SK-N-SH treated with all-trans-retinoic acid at 6 μM for 48 hours (cell line): Measurements from ENCODE around the gene CST9L.

Experiments
- ATAC-seq: fragments of 200-7000 bp; cut with Tn5 transposase; 3 replicates; pipeline ENCODE4 v1.9.1; 2020; ENCODE audit warnings: mild to moderate bottlenecking, moderate library complexity
- ARNTL ChIP-seq: fragments of 450-650 bp; formaldehyde crosslinking; IDR thresholded peaks from 2 replicates; pipeline ENCODE4 v1.5.0; 2020; ENCODE audit warnings: low read depth, mild to moderate bottlenecking, moderate library complexity, borderline replicate concordance
- BACH2 ChIP-seq: fragments of 250-450 bp; sonication (Bioruptor Pico); IDR thresholded peaks from 2 replicates; pipeline ENCODE4 v1.9.0; 2021; ENCODE audit warnings: mild to moderate bottlenecking, borderline replicate concordance
- CSDC2 ChIP-seq: fragments of 250-450 bp; sonication (Bioruptor Pico); IDR thresholded peaks from 2 replicates; pipeline ENCODE4 v1.5.0; 2020; ENCODE audit warnings: mild to moderate bottlenecking, moderate library complexity
- ESRRG ChIP-seq: fragments of 250-450 bp; sonication (Bioruptor Pico); IDR thresholded peaks from 2 replicates; pipeline ENCODE4 v1.6.1; 2021; ENCODE audit warnings: mild to moderate bottlenecking
- GLIS3 ChIP-seq: fragments of 250-450 bp; sonication (Bioruptor Pico); IDR thresholded peaks from 2 replicates; pipeline ENCODE4 v1.5.0; 2020; ENCODE audit warnings: mild to moderate bottlenecking, moderate library complexity
- OSR1 ChIP-seq: fragments of 250-450 bp; sonication (Bioruptor Pico); IDR thresholded peaks from 2 replicates; pipeline ENCODE4 v1.8.0; 2022; ENCODE audit warnings: moderate library complexity, mild to moderate bottlenecking, inconsistent platforms
- PPARA ChIP-seq: fragments of 250-450 bp; sonication (Bioruptor Pico); IDR thresholded peaks from 2 replicates; pipeline ENCODE4 v1.5.0; 2020; ENCODE audit warnings: mild to moderate bottlenecking, borderline replicate concordance
- RARB ChIP-seq: fragments of 250-450 bp; sonication (Bioruptor Pico); IDR thresholded peaks from 2 replicates; pipeline ENCODE4 v1.8.0; 2021; ENCODE audit warnings: mild to moderate bottlenecking, moderate library complexity
- SNAI2 ChIP-seq: fragments of 250-450 bp; sonication (Bioruptor Pico); IDR thresholded peaks from 2 replicates; pipeline ENCODE4 v1.5.0; 2020; ENCODE audit warnings: mild to moderate bottlenecking, moderate library complexity
- TCF4 ChIP-seq: fragments of 250-450 bp; sonication (Bioruptor Pico); IDR thresholded peaks from 2 replicates; pipeline ENCODE4 v1.8.0; 2021; ENCODE audit warnings: mild to moderate bottlenecking, moderate library complexity, borderline replicate concordance
- TOX ChIP-seq: fragments of 250-450 bp; sonication (Bioruptor Pico); IDR thresholded peaks from 2 replicates; pipeline ENCODE4 v1.8.0; 2021; ENCODE audit warnings: mild to moderate bottlenecking, moderate library complexity, borderline replicate concordance
- ZC3H10 ChIP-seq: fragments of 250-450 bp; sonication (Bioruptor Pico); IDR thresholded peaks from 2 replicates; pipeline ENCODE4 v1.5.1; 2021; ENCODE audit warnings: mild to moderate bottlenecking, moderate library complexity
- ZFP3 ChIP-seq: fragments of 250-450 bp; sonication (Bioruptor Pico); IDR thresholded peaks from 2 replicates; pipeline ENCODE4 v1.5.0; 2020; ENCODE audit warnings: mild to moderate bottlenecking, moderate library complexity
- ZFP30 ChIP-seq: fragments of 450-650 bp; formaldehyde crosslinking; IDR thresholded peaks from 2 replicates; pipeline ENCODE4 v1.5.0; 2022; ENCODE audit warnings: mild to moderate bottlenecking, moderate library complexity
- ZNF565 ChIP-seq: fragments of 450-650 bp; formaldehyde crosslinking; conservative IDR thresholded peaks from 2 replicates; pipeline ENCODE4 v1.5.0; 2020; ENCODE audit warnings: low read depth, mild to moderate bottlenecking, moderate library complexity
- ZNF70 ChIP-seq: fragments of 450-650 bp; formaldehyde crosslinking; IDR thresholded peaks from 2 replicates; pipeline ENCODE4 v1.5.0; 2020; ENCODE audit warnings: mild to moderate bottlenecking, moderate library complexity
- ZNF8 ChIP-seq: fragments of 450-650 bp; formaldehyde crosslinking; IDR thresholded peaks from 2 replicates; pipeline ENCODE4 v1.5.0; 2020; ENCODE audit warnings: mild to moderate bottlenecking, moderate library complexity
- TF ChIP-seq, protein P1 (sequence below): fragments of 250-450 bp; sonication (Bioruptor Pico); IDR thresholded peaks from 2 replicates; pipeline ENCODE4 v1.5.1; 2020; ENCODE audit warnings: low read depth, mild to moderate bottlenecking, moderate library complexity
- TF ChIP-seq, protein P2 (sequence below): fragments of 250-450 bp; sonication (Bioruptor Pico); IDR thresholded peaks from 2 replicates; pipeline ENCODE4 v1.8.0; 2020; ENCODE audit warnings: mild to moderate bottlenecking, moderate library complexity, borderline replicate concordance
- TF ChIP-seq, protein P3 (sequence below): fragments of 250-450 bp; sonication (Bioruptor Pico); IDR thresholded peaks from 2 replicates; pipeline ENCODE4 v1.8.0; 2021; ENCODE audit warnings: low read depth, mild to moderate bottlenecking, moderate library complexity, borderline replicate concordance
- TF ChIP-seq, protein P4 (sequence below): fragments of 250-450 bp; sonication (Bioruptor Pico); IDR thresholded peaks from 2 replicates; pipeline ENCODE4 v1.5.0; 2020; ENCODE audit warnings: mild to moderate bottlenecking, moderate library complexity

Gene CST9L

DNA sequence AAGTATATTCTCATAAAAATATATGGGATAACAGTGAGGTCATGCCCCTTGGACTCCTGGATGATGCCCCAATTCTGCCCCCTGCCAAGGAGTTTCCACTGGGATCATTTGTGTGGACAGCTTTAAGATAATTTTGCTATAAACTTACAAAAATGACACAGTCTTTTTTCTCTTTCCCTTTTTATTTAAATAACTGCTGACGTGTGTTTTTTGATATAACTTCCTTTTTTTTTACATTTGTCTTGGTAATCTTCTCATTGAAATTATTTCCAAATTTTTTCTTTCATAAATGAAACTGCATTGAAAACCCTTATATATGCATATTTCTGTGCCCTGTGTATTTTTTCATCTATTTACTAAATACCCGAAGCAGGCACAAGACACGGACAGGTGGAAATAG, 31.3 kb downstream of the CST9L start:
- no peak for ATAC-seq

DNA sequence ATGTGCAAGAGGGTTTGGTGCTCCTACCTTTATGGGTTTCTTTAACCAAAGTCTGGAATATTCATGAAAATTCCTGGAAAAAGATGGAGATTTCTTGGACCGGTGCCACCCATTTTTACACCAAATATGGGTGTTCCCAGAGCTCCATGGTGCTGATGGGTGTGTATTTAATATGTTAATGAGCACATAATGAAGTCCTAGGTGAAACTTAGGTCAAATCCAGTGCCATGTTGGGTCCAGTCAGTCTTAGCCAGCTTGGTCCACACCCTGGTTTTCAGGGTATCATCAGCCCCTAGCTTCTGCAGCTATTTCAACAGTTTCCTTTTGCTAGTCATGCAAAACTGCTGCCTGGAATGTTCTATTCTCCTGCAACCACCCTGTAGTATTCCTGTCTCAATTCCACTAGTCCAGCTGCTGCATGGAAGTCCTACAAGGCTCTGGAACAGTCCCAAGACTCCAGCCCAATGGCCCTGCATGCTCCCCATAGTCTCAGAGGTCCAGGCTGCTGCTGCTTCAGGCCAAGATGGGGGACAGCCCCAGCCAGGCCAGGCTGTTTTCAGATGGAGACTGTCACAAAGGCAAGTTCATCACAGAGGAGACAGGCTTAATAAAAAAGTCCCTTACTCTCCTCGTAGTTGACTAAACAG, 31.8 kb downstream of the CST9L start:
- no peak for TF ChIP-seq RARB (CRISPR knock-in tag)
- TF ChIP-seq ZC3H10 (CRISPR knock-in tag), result no peak
- TF ChIP-seq, protein P1, sequence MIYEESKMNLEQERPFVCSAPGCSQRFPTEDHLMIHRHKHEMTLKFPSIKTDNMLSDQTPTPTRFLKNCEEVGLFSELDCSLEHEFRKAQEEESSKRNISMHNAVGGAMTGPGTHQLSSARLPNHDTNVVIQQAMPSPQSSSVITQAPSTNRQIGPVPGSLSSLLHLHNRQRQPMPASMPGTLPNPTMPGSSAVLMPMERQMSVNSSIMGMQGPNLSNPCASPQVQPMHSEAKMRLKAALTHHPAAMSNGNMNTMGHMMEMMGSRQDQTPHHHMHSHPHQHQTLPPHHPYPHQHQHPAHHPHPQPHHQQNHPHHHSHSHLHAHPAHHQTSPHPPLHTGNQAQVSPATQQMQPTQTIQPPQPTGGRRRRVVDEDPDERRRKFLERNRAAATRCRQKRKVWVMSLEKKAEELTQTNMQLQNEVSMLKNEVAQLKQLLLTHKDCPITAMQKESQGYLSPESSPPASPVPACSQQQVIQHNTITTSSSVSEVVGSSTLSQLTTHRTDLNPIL (CRISPR knock-in tag), result no peak
- TF ChIP-seq TOX (CRISPR knock-in tag), result no peak
- no peak for TF ChIP-seq TCF4
- TF ChIP-seq PPARA (CRISPR knock-in tag), result no peak
- no peak for TF ChIP-seq ARNTL
- TF ChIP-seq ZFP30 (CRISPR knock-in tag), result no peak
- TF ChIP-seq GLIS3, result no peak
- TF ChIP-seq BACH2 (CRISPR knock-in tag), result no peak
- TF ChIP-seq OSR1 (CRISPR knock-in tag), result no peak
- no peak for TF ChIP-seq ZFP3 (CRISPR knock-in tag)
- no peak for TF ChIP-seq ESRRG (CRISPR knock-in tag)
- TF ChIP-seq, all 23 proteins: peak for 0
- ATAC-seq, result no peak

More for the DNA sequence above, 31.3 kb downstream of the CST9L start:
- TF ChIP-seq BACH2 (CRISPR knock-in tag), result no peak
- no peak for TF ChIP-seq CSDC2 (CRISPR knock-in tag)
- no peak for TF ChIP-seq SNAI2
- no peak for TF ChIP-seq ZFP3 (CRISPR knock-in tag)
- TF ChIP-seq TOX (CRISPR knock-in tag), result no peak
- TF ChIP-seq, protein P2, sequence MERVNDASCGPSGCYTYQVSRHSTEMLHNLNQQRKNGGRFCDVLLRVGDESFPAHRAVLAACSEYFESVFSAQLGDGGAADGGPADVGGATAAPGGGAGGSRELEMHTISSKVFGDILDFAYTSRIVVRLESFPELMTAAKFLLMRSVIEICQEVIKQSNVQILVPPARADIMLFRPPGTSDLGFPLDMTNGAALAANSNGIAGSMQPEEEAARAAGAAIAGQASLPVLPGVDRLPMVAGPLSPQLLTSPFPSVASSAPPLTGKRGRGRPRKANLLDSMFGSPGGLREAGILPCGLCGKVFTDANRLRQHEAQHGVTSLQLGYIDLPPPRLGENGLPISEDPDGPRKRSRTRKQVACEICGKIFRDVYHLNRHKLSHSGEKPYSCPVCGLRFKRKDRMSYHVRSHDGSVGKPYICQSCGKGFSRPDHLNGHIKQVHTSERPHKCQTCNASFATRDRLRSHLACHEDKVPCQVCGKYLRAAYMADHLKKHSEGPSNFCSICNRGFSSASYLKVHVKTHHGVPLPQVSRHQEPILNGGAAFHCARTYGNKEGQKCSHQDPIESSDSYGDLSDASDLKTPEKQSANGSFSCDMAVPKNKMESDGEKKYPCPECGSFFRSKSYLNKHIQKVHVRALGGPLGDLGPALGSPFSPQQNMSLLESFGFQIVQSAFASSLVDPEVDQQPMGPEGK, result no peak
- no peak for TF ChIP-seq GLIS3
- TF ChIP-seq ZNF8 (CRISPR knock-in tag), result no peak
- TF ChIP-seq ESRRG (CRISPR knock-in tag), result no peak
- TF ChIP-seq ZNF565 (CRISPR knock-in tag), result no peak
- TF ChIP-seq PPARA (CRISPR knock-in tag), result no peak
- TF ChIP-seq, protein P1 (CRISPR knock-in tag), result no peak
- TF ChIP-seq, protein P3, sequence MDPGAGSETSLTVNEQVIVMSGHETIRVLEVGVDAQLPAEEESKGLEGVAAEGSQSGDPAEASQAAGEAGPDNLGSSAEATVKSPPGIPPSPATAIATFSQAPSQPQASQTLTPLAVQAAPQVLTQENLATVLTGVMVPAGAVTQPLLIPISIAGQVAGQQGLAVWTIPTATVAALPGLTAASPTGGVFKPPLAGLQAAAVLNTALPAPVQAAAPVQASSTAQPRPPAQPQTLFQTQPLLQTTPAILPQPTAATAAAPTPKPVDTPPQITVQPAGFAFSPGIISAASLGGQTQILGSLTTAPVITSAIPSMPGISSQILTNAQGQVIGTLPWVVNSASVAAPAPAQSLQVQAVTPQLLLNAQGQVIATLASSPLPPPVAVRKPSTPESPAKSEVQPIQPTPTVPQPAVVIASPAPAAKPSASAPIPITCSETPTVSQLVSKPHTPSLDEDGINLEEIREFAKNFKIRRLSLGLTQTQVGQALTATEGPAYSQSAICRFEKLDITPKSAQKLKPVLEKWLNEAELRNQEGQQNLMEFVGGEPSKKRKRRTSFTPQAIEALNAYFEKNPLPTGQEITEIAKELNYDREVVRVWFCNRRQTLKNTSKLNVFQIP (CRISPR knock-in tag), result no peak
- TF ChIP-seq ZNF70 (CRISPR knock-in tag), result no peak
- no peak for TF ChIP-seq TCF4
- no peak for TF ChIP-seq RARB (CRISPR knock-in tag)
- TF ChIP-seq ZFP30 (CRISPR knock-in tag), result no peak
- no peak for TF ChIP-seq ZC3H10 (CRISPR knock-in tag)
- TF ChIP-seq, protein P4, sequence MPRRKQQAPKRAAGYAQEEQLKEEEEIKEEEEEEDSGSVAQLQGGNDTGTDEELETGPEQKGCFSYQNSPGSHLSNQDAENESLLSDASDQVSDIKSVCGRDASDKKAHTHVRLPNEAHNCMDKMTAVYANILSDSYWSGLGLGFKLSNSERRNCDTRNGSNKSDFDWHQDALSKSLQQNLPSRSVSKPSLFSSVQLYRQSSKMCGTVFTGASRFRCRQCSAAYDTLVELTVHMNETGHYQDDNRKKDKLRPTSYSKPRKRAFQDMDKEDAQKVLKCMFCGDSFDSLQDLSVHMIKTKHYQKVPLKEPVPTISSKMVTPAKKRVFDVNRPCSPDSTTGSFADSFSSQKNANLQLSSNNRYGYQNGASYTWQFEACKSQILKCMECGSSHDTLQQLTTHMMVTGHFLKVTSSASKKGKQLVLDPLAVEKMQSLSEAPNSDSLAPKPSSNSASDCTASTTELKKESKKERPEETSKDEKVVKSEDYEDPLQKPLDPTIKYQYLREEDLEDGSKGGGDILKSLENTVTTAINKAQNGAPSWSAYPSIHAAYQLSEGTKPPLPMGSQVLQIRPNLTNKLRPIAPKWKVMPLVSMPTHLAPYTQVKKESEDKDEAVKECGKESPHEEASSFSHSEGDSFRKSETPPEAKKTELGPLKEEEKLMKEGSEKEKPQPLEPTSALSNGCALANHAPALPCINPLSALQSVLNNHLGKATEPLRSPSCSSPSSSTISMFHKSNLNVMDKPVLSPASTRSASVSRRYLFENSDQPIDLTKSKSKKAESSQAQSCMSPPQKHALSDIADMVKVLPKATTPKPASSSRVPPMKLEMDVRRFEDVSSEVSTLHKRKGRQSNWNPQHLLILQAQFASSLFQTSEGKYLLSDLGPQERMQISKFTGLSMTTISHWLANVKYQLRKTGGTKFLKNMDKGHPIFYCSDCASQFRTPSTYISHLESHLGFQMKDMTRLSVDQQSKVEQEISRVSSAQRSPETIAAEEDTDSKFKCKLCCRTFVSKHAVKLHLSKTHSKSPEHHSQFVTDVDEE (CRISPR knock-in tag), result no peak
- no peak for TF ChIP-seq ARNTL
